HG03378 (cell line): ENCODE measurements around the gene ETS1.

Experiments used
- ATAC-seq: cut with Tn5 transposase; IDR thresholded peaks from one replicate; pipeline ENCODE4 v1.9.1; 2021; ENCODE audit warnings: mild to moderate bottlenecking, moderate library complexity; ENCODE audit not compliant: unreplicated experiment

Gene ETS1

DNA sequence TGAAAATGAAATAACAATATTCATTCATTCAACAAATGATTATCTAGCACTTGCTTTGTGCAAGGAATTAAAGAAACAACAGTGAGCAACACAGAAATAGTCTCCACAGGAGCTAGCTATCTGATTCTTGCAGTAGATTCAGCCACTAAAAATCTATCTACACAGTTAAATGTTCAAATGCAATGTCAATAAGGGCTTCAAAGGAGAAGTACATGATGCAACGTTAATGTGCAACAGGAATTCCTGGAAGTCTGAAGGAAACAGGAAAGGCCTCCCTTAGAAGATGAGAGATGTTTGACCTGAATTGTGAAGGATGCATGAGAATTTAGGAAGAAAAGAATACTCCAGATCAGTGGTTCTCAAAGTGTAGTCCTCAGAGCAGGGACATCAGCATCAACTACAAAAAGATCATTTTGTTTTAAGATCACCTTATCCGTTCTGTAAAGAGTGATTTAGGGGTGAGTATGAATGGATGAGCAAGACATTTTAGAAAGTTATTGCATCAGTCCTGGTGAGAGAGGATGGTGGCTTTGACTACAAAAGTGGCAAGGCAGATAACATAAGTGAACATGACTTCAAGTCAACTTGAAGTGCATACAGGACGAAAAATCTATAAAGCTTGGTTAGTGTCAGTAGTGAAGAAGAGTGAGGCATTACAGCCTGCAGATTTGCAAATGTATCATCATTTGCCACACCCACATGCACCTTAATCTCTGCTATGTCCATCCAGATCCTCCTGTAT lies 96.0 kb downstream of the ETS1 start:
- no peak for ATAC-seq

- no peak for ATAC-seq
Measured at GRCh38 chr11:128490092-128490491, 97.3 kb downstream of the ETS1 start.

DNA sequence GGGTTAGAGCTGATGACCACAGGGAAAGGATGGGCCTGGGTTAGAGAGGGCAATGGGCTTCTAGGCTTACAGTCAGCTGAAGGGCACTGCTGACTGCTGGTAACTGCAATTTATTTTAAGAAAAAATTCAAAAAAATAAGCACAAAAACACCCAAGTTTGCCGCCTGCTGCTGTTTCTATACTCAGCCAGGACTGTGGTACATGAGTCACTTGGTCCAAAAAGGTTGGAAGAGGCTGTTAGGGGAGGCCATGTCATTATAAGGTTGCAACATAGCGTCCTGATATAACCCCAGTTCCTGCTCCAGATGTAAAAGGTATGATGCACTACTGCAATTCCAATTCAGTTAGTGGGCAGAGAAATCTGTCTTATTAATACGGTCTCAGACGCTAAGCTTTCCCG lies 98.9 kb downstream of the ETS1 start:
- ATAC-seq = no peak

GRCh38 chr11:128487978-128488377 lies 99.4 kb downstream of the ETS1 start:
- no peak for ATAC-seq

DNA sequence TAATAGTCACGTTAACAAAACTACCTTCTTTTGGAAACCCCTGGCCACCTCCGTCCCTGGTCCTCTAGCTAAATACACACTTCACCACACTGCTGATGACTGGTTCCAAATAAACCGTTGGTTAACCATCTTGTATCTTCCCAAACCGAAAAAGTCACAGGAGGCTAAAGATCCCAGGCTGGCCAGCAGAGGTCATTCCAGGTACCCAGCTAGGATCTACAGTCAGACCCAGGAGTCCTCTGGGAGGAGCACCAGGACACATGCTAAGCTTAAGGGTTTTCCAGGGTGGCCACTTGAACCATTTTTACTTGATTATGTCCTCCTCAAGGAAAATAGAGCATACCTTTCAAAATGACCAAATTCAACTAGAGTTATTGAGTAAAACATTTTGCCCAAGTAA lies 103.2 kb downstream of the ETS1 start:
- no peak for ATAC-seq

- peak; percentile 75 for ATAC-seq
Measured at GRCh38 chr11:128483211-128483788, 104.1 kb downstream of the ETS1 start.

- peak; percentile 54 for ATAC-seq
Measured at GRCh38 chr11:128482512-128483191, 104.7 kb downstream of the ETS1 start.

- ATAC-seq = no peak
Measured at GRCh38 chr11:128482092-128482491, 105.3 kb downstream of the ETS1 start.

DNA sequence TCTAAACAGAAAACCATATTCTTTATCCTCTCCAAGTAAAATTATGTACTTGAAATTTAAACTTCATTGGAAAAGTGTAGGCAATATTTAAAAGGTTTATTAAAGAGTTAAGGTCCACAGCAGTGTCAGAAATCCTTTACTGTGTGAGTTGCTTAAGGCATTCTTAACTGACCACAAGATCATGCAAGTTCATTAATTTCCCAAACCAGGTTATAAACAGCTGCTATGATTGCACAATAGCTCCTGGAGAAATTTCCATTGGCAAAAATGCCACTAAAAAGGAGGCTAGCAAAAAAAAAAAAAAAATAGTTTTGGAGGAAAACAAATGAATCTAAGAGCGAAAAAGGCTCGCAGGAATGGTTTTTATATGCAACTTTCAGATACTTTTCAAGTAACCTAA lies 106.2 kb downstream of the ETS1 start:
- no peak for ATAC-seq

GRCh38 chr11:128480665-128481064 lies 106.7 kb downstream of the ETS1 start:
- no peak for ATAC-seq

DNA sequence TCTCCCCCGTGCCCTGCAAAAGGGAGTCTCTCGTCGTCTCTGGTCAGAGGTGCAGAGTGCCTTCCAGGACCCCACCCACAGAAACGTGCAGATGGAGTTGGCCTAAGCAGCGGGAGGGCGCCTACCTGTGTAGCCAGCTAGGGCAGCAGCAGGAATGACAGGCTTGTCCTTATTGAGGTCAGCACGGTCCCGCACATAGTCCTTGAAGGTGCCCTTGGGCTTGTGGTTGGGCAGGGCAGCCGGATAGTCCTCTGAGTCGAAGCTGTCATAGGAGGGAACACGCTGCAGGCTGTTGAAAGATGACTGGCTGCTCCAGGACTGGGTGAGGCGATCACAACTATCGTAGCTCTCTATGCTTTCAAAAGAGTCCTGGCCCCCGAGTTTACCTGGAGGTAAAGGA lies 107.3 kb downstream of the ETS1 start:
- no peak for ATAC-seq

GRCh38 chr11:128479144-128479543 lies 108.2 kb downstream of the ETS1 start:
- ATAC-seq = no peak

GRCh38 chr11:128478305-128478704 lies 109.1 kb downstream of the ETS1 start:
- no peak for ATAC-seq

DNA sequence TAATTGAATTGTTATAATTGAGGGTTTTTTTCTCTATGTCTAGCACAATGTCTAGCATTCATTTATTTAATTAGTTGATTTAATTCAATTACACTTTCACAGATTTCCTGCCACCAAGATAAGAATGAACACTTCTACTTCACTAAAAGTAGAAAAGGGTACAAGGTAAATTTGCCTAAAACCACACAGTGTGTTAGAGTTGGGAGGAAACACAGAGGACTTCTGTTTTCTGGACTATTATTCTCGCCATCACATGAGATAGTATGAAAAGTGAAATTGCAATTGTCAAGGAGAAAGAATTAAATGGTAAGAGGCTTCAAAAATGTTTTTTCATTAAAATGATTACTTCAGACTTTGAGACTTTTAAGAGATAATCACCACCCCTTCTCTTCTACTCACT lies 109.5 kb downstream of the ETS1 start:
- ATAC-seq = no peak

DNA sequence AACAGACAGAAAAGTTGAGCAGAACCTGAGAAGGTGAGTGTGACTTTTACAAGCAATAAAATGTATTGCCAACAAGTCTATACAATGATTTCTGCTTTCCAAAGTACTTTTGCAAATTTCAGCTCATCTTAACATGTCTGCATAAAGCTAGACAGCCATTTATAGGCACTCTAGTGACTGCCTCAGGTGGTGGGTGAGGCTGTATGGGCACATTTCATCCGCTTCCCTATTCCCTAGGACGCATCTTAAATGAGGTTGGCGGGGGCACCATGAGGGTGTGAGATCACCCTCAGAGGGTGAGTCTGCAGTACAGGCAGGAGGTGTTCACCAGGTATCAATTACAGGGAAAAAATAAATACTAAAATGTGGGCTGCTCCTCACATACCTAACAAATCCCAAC lies 110.1 kb downstream of the ETS1 start:
- no peak for ATAC-seq

DNA sequence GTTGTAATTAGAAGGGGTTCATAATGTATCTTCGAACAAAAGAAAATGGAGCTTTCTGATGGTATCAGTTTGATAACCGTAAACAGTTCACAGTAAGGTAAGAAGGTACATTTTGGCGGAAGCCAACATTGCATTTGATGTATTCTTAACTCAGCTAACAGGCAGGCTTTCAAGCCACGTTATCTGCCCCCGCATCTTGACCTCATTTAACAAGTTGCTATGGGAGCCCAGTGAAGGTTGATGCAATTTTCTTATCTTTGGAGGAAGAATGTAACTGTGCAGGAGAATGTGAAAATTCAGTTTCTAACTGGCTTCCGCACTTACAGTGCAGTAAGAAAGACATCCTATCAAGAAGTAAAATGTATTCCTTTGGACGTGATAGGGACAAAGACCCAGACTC lies 110.6 kb downstream of the ETS1 start:
- ATAC-seq = no peak

- no peak for ATAC-seq
Measured at GRCh38 chr11:128476049-128476448, 111.3 kb downstream of the ETS1 start.

DNA sequence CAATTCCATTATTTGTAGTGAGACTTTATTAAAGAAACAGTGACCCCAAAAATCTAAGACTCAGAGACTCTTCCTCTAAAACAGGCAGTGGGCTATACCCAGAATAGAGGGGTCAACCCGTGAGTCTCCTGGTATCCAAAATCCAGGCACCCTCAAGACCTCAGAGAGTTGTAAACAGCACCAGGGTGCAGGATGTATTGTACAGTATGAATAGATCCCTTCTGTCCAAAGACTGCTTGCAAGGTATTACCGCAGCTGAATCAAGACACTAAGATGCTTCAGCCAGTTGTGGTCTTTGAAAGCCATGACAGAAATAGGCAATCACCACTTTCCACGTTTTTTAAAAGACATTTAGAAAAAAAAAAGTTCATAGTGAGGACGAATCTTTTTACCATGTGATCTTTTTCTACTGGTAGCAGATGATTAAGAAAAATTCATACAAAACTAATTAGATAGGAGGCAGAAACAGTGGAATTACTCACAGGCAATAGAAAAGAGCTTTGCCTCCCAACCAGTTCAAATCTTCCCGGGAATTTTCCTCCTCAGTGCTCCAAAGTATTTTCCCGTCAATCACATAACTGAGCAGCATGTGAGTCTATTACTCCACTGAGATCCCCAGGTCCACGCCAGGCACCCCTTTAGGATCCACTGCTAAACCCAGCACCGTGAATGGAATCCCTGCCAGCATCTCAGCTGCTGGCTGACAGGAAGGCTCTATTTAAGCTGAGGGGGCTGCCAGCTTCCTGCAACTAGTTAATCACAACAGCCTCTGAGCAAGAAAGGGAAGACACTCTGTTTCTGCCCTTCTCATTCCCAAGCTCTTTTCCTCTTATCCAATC lies 113.1 kb downstream of the ETS1 start:
- no peak for ATAC-seq

DNA sequence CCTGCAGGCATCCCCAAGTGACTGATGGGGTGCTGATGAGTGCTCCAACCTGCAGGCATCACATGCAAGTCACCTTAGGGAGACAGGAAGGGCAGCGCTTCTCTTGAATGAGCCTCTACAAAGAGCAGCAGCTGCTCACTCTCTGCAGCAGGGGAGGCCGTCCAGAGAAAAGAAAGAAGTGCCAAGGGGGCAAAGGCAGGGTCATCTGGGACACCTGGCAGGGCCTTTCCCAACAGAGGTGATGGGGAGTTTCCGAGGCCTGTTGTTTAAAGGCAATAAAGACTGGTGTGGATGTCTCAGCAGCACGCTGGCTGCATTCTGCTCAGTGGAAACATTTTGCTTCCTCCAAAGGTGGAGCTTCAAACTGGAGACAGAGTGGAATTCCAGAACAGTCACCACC lies 113.7 kb downstream of the ETS1 start:
- ATAC-seq = no peak

DNA sequence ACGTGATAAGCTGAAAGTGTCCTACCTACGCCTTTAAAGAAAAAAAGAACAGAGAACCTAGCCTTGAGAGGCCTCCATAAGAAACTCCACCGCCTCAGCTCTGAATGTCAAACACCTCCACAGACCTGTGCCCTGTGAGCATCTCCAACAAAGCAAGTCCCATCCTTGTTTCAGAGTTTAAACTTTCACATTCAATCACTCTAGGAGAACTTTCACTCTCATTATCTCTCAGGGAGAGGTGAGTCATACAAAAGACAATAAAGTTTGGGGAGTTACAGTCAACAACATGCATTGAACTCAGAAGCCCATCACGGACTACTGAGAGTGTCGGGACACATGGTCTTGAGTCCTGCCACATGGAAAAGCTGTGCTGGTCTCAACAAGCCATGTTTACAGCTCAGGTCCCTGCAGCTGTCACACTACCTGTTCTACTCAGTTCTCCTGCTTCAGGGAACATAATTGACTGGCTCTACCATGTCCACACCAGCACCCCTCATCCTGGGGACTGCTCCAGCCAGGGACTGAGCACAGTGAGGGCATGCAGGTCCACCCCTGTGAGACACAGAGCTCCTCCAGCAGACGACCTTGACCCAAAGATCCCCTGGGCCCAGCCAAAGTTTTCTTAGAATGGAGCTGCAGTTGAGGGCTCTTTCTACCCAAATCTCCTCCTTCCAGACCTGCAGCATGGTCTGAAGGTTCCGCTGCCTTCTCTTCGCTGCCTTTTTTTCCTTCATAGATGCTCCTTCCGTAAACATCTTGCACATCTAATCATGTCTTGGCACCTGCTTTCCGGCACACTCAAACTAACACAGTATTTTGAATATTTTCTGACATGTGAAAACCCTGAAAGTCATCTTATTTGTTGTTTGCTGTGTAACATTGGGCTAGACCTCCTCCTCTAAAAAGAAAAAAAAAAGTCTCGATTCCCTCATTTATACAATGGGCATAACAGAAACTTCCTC lies 114.9 kb downstream of the ETS1 start:
- peak; percentile 63 for ATAC-seq
